GM23338 (cell line): ENCODE measurements around the gene BRCA1. TPM values are rescaled to one million over a fixed set of nuclear protein-coding genes. Genes with fewer than 3 reads are reported as not detected.

Experiments
- ATAC-seq: fragments of 200-7000 bp; cut with Tn5 transposase; 3 replicates; pipeline ENCODE4 v1.9.1; 2020
- DNase-seq: peaks from one replicate; pipeline ENCODE4 v3.0.0-alpha.2; 2015; ENCODE audit warnings: low spot score
- H2AFZ ChIP-seq: fragments of 200-600 bp; sonication (generic); 2 replicates; pipeline ENCODE4 v1.8.0; 2016; ENCODE audit warnings: antibody characterized with exemption, mild to moderate bottlenecking, moderate library complexity
- H3F3A ChIP-seq: fragments of 200-600 bp; sonication (generic); replicated peaks from 2 replicates; pipeline ENCODE4 v1.8.0; 2017; ENCODE audit warnings: antibody characterized with exemption, mixed run types, low read depth
- H3K27ac ChIP-seq: fragments of 200-600 bp; sonication (generic); 2 replicates; pipeline ENCODE4 v1.6.1; 2016; ENCODE audit warnings: low read depth
- H3K27me3 ChIP-seq: fragments of 200-600 bp; sonication (generic); 2 replicates; pipeline ENCODE4 v1.8.0; 2016; ENCODE audit warnings: mild to moderate bottlenecking, mixed run types, moderate library complexity; ENCODE audit not compliant: insufficient read depth
- H3K36me3 ChIP-seq: fragments of 200-600 bp; sonication (generic); 2 replicates; pipeline ENCODE4 v1.8.0; 2016; ENCODE audit warnings: mild to moderate bottlenecking; ENCODE audit not compliant: insufficient read depth
- H3K4me1 ChIP-seq: fragments of 200-600 bp; sonication (generic); 2 replicates; pipeline ENCODE4 v1.8.0; 2016; ENCODE audit warnings: mild to moderate bottlenecking, moderate library complexity; ENCODE audit not compliant: insufficient read depth
- H3K4me2 ChIP-seq: fragments of 200-600 bp; sonication (generic); 2 replicates; pipeline ENCODE4 v1.7.1; 2017; ENCODE audit warnings: mixed run types
- H3K4me3 ChIP-seq: fragments of 200-600 bp; sonication (generic); 2 replicates; pipeline ENCODE4 v1.6.1; 2016; ENCODE audit warnings: mixed run types
- H3K79me2 ChIP-seq: fragments of 200-600 bp; sonication (generic); replicated peaks from 2 replicates; pipeline ENCODE4 v1.8.0; 2017; ENCODE audit warnings: mild to moderate bottlenecking; ENCODE audit not compliant: insufficient read depth
- H3K9me2 ChIP-seq: fragments of 200-600 bp; sonication (generic); 2 replicates; pipeline ENCODE4 v1.8.0; 2017; ENCODE audit not compliant: insufficient read depth
- H4K20me1 ChIP-seq: fragments of 200-600 bp; sonication (generic); replicated peaks from 2 replicates; pipeline ENCODE4 v1.8.0; 2017; ENCODE audit warnings: mild to moderate bottlenecking; ENCODE audit not compliant: insufficient read depth
- H3K27ac Mint-ChIP-seq: 2 replicates; pipeline ENCODE4 v1.8.0; 2020; ENCODE audit warnings: inconsistent platforms, mild to moderate bottlenecking, moderate library complexity, mixed read lengths
- H3K27me3 Mint-ChIP-seq: 3 replicates; pipeline ENCODE4 v1.8.0; 2022; ENCODE audit warnings: low read depth, mild to moderate bottlenecking, moderate library complexity, mixed read lengths, inconsistent platforms; ENCODE audit not compliant: insufficient read depth, poor library complexity
- H3K36me3 Mint-ChIP-seq: 3 replicates; pipeline ENCODE4 v1.8.0; 2021; ENCODE audit warnings: low read depth, mild to moderate bottlenecking, inconsistent platforms, moderate library complexity, mixed read lengths
- H3K4me1 Mint-ChIP-seq: 3 replicates; pipeline ENCODE4 v1.8.0; 2020; ENCODE audit warnings: mild to moderate bottlenecking, inconsistent platforms, mixed read lengths
- H3K4me3 Mint-ChIP-seq: 3 replicates; pipeline ENCODE4 v1.8.0; 2021; ENCODE audit warnings: moderate library complexity, mild to moderate bottlenecking, inconsistent platforms, mixed read lengths
- H3K9me3 Mint-ChIP-seq: 3 replicates; pipeline ENCODE4 v1.8.0; 2020; ENCODE audit warnings: moderate library complexity, mild to moderate bottlenecking, inconsistent platforms, mixed read lengths
- CREB1 ChIP-seq: fragments of 250-450 bp; sonication (Bioruptor Pico); IDR thresholded peaks from 2 replicates; pipeline ENCODE4 v1.5.0; 2020; ENCODE audit warnings: low read depth, mild to moderate bottlenecking, moderate library complexity
- CTCF ChIP-seq, 2 experiments: fragments of 200-600 bp in 1 of 2; sonication (generic) in 1 of 2; conservative IDR thresholded peaks; 2 replicates each; pipeline versions ENCODE4 v1.5.1 to v1.6.1; 2016 to 2017; ENCODE audit warnings: antibody characterized with exemption in 2 of 2, low read depth in 2 of 2, mild to moderate bottlenecking in 2 of 2, moderate library complexity in 1 of 2
- ETS1 ChIP-seq: IDR thresholded peaks from 2 replicates; pipeline ENCODE4 v1.6.1; 2016; ENCODE audit warnings: antibody characterized with exemption
- EZH2 ChIP-seq: fragments of 200-600 bp; sonication (generic); IDR thresholded peaks from one replicate; pipeline ENCODE4 v1.8.0; 2017; ENCODE audit warnings: antibody characterized with exemption, mild to moderate bottlenecking, low read depth; ENCODE audit not compliant: unreplicated experiment
- REST ChIP-seq: IDR thresholded peaks from one replicate; pipeline ENCODE4 v1.6.1; 2018; ENCODE audit warnings: antibody characterized with exemption; ENCODE audit not compliant: unreplicated experiment
- ZNF114 ChIP-seq: fragments of 250-450 bp; sonication (Bioruptor Pico); IDR thresholded peaks from 2 replicates; pipeline ENCODE4 v1.5.0; 2020; ENCODE audit warnings: mild to moderate bottlenecking, moderate library complexity
- ZNF331 ChIP-seq: fragments of 250-450 bp; sonication (Bioruptor Pico); IDR thresholded peaks from 2 replicates; pipeline ENCODE4 v1.5.0; 2020; ENCODE audit warnings: low read depth, mild to moderate bottlenecking, moderate library complexity
- polyA plus RNA-seq: library from polyadenylated mRNA; unstranded; fragments of >200 nt; fragmentation: Nextera tagmentation; extraction: Ambion mirVana; gene quantifications from 2 replicates; pipeline ENCODE4 v1.2.1, GENCODE V29; 2016
- total RNA-seq: library from RNA; depleted of rRNA; stranded (reverse); fragments of >200 nt; shearing (Covaris generic); gene quantifications from 2 replicates; pipeline ENCODE4 v1.2.3, GENCODE V29; 2014

The BRCA1 gene
- total and polyA plus RNA-seq, 2 experiments from 2014 or later = 43.2 to 45.9 TPM

GRCh38 chr17:43010667-43011308 is 114.4 kb downstream of the BRCA1 start:
- Histone ChIP-seq H3K27ac (no peak overlapping the region), H3K9me2 (no peaks in the 10 kb centered on the region), H3K36me3 (no peaks in the 10 kb centered on the region), H2AFZ (no peak overlapping the region), H3K4me2 (no peak overlapping the region), H3F3A (peaks cover 5% of the 10 kb centered on the region), H3K4me1 (peaks cover 19% of the 10 kb centered on the region), H4K20me1 (no peaks in the 10 kb centered on the region), H3K27me3 (no peaks in the 10 kb centered on the region), H3K4me3 (no peak overlapping the region), H3K79me2 (no peaks in the 10 kb centered on the region)
- H3K27me3 Mint-ChIP-seq = peaks cover 8% of the 10 kb centered on the region
- no peaks in the 10 kb centered on the region for H3K9me3 Mint-ChIP-seq
- H3K27ac Mint-ChIP-seq = no peak overlapping the region
- DNase-seq (no peak), ATAC-seq (no peak)
- peaks cover 34% of the 10 kb centered on the region for H3K4me1 Mint-ChIP-seq
- H3K4me3 Mint-ChIP-seq = no peak overlapping the region
- H3K36me3 Mint-ChIP-seq = peaks cover 15% of the 10 kb centered on the region
- no peak for TF ChIP-seq CREB1 (CRISPR knock-in tag)

- no peak for TF ChIP-seq EZH2
- no peak for TF ChIP-seq REST
- no peak for TF ChIP-seq ZNF331
- TF ChIP-seq ETS1 = no peak
- TF ChIP-seq CTCF (conservative IDR thresholded peaks at IDR 0.05; ENCODE audit: low read depth in 2 of 2) = peak; percentile 31 to 66
- TF ChIP-seq CREB1 (CRISPR knock-in tag) = no peak
- TF ChIP-seq ZNF114 (CRISPR knock-in tag) = no peak
- ATAC-seq (peak; percentile 76), DNase-seq (peak; percentile 79)
- Histone ChIP-seq H3K4me3 (peak within 1 kb of the TSS; percentile 53), H3K27ac (peak within 1 kb of the TSS; percentile 93), H3K79me2 (no peaks in the 10 kb centered on the region), H3K27me3 (no peaks in the 10 kb centered on the region), H3F3A (peaks cover 36% of the 10 kb centered on the region), H3K9me2 (no peaks in the 10 kb centered on the region), H3K36me3 (peaks cover 21% of the 10 kb centered on the region), H4K20me1 (peaks cover 16% of the 10 kb centered on the region), H3K4me2 (peak within 1 kb of the TSS; percentile 81), H3K4me1 (0 out of 2 replicates have a peak, but pooled peaks cover 8% of the 10 kb centered on the region), H2AFZ (peak within 1 kb of the TSS; percentile 89; the same call in 1 of the 2 replicates)
- peaks cover 31% of the 10 kb centered on the region for H3K36me3 Mint-ChIP-seq
- H3K4me1 Mint-ChIP-seq = peaks cover 8% of the 10 kb centered on the region; the same call in 2 of the 3 replicates
- peak within 1 kb of the TSS; percentile 75 for H3K4me3 Mint-ChIP-seq
- no peaks in the 10 kb centered on the region for H3K9me3 Mint-ChIP-seq
- peak within 1 kb of the TSS; percentile 90 for H3K27ac Mint-ChIP-seq
- H3K27me3 Mint-ChIP-seq = peaks cover 16% of the 10 kb centered on the region
These were observed 118.3 kb downstream of the BRCA1 start, which contains the start of gene IFI35 for GRCh38 chr17:43006639-43007551. Gene IFI35 (plus strand): TSS chr17:43006784. CDS start chr17:43006948, 164 bp downstream.
